Measurements from ENCODE around the gene SLC7A5. TPM values are rescaled to one million over a fixed set of nuclear protein-coding genes. Genes with fewer than 3 reads are reported as not detected.

Gene SLC7A5
- total RNA-seq, 1 donor from 2014 or later: 7.6 TPM

- no peak for TF ChIP-seq CTCF (IDR thresholded peaks at IDR 0.05)
- peaks cover 9 to 22% of the 10 kb centered on the region in 2 donors for H3K4me1 ChIP-seq
- H3K36me3 ChIP-seq: peaks cover 0 to 3% of the 10 kb centered on the region in 2 donors
- intact Hi-C loops (cut with DNase I): loop anchor here (1.0 kb wide), 2 partner anchors 22 to 60 kb away; no protein-coding TSS in a partner anchor
- H3K4me3 ChIP-seq: no peak overlapping the region
- no peak overlapping the region for H3K27ac ChIP-seq
- no peaks in the 10 kb centered on the region for H3K9me3 ChIP-seq
- no peaks in the 10 kb centered on the region for H3K27me3 ChIP-seq
- DNase-seq (ENCODE audit: low spot score in 2 of 2): no peak
Observed at GRCh38 chr16:87849419-87850008, 19.8 kb downstream of the SLC7A5 start.

DNA sequence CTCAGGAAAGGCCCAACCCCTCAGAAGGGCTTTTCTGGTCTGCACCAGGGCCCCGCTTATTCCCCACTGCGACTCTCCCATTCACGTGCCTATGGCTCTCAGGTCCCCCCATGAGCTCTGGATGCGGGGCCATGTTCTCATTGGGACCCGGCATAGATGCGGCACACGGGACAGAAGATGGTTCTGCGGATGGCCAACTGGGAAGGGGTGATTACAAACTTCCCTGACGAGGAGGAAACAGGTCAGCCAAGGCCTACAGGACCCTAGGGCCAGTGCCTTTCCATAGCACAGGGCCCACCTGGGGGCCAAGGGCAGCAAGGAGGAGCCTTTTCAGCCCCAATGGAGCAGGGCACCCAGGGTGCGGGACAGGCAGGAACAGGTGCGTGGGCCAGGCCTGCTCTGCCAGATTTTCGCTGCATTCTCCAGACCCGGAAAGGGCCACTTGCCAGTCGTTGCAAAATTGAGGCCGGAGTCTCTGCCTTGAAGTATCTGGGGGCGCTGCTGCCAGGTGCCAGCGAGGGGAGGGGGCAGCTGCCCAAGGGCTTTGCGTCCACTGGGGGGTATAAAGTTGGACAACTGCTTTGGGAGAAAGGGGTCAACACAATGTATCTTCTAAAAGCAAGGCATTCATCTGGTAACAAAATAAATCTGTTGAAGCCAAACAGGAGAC is 20.5 kb downstream of the SLC7A5 start:
- Histone ChIP-seq H3K9me3 (no peaks in the 10 kb centered on the region), H3K4me1 (peaks cover 9 to 17% of the 10 kb centered on the region in 2 donors), H3K27me3 (no peaks in the 10 kb centered on the region), H3K4me3 (no peak overlapping the region), H3K27ac (no peak overlapping the region), H3K36me3 (peaks cover 0 to 3% of the 10 kb centered on the region in 2 donors)
- no peak for TF ChIP-seq CTCF (IDR thresholded peaks at IDR 0.05)
- no peak for DNase-seq (ENCODE audit: low spot score in 2 of 2)
- intact Hi-C loops (cut with DNase I): no loop called here

- Histone ChIP-seq H3K27ac (no peak overlapping the region), H3K27me3 (no peaks in the 10 kb centered on the region), H3K9me3 (no peaks in the 10 kb centered on the region), H3K4me1 (peaks cover 4 to 13% of the 10 kb centered on the region in 2 donors), H3K36me3 (peaks cover 0 to 3% of the 10 kb centered on the region in 2 donors), H3K4me3 (no peak overlapping the region)
- intact Hi-C loops (cut with DNase I): no loop called here
- no peak for TF ChIP-seq CTCF (IDR thresholded peaks at IDR 0.05)
- no peak for DNase-seq (ENCODE audit: low spot score in 2 of 2)
Observed at GRCh38 chr16:87847785-87848675, 21.3 kb downstream of the SLC7A5 start.

DNA sequence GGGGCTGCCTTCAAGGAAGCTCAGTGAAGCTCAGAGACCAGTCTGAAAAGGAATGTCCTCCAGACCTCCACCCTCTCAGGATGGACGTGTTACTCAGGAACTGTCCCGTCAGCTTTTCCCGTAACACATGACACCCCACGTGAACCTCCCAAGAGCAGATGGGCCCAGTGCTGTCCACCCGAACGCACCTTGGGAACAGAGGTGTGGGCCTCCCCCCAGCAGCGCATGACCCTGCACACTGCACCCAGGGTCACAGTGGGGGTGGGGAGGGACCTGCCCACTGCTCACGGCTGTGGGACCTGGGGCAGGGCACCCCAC is 21.9 kb downstream of the SLC7A5 start:
- intact Hi-C loops (cut with DNase I): no loop called here
- no peak for TF ChIP-seq CTCF (IDR thresholded peaks at IDR 0.05)
- Histone ChIP-seq H3K4me3 (no peak overlapping the region), H3K27me3 (no peaks in the 10 kb centered on the region), H3K36me3 (peaks cover 0 to 3% of the 10 kb centered on the region in 2 donors), H3K9me3 (no peaks in the 10 kb centered on the region), H3K27ac (no peak overlapping the region), H3K4me1 (peaks cover 0 to 7% of the 10 kb centered on the region in 2 donors)
- DNase-seq (ENCODE audit: low spot score in 2 of 2): no peak

DNA sequence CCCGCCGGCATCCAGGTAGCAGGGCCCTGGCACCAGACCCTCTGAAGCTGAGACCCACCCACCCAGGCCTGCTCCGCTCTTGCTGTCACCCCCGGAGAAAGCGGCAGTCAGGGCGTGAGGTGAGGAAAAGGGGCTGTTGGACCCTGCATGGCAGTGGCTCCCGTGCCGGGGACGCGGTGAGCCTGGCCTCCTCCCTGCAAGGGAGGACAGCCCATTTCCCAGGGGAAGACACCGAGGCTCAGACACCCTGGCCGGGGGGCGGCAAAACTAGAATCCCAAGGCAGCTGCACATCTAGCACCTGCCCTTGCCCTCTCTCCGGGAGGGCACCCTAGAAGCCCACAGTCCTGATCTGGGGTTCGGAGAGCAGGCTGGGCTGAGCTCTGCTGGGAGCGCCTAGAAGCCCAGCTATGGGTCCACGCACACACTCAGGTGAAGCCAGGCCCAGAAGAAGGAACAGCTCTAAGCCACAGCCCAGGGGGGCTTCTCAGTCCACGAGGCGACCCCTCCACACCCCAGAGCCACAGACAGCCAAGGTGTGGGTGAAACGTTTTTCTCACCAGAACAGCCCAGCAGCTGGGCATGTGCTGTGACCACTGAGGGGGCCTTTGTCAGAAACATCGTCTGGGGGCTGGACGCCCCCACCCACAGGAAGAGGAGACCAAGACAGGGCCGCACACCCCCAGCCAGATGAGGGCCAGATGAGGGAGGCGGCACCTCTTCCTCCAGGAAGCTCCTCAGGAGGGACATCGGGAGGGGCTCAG is 22.4 kb downstream of the SLC7A5 start:
- Histone ChIP-seq H3K4me1 (peaks cover 0 to 4% of the 10 kb centered on the region in 2 donors), H3K9me3 (no peaks in the 10 kb centered on the region), H3K36me3 (peaks cover 0 to 3% of the 10 kb centered on the region in 2 donors), H3K27ac (no peak overlapping the region), H3K4me3 (no peak overlapping the region), H3K27me3 (no peaks in the 10 kb centered on the region)
- TF ChIP-seq CTCF (IDR thresholded peaks at IDR 0.05): no peak
- no peak for DNase-seq (ENCODE audit: low spot score in 2 of 2)
- intact Hi-C loops (cut with DNase I): no loop called here
